T-cell (primary cell): ENCODE data around the gene ASXL3. TPM values are rescaled to one million over a fixed set of nuclear protein-coding genes. Genes with fewer than 3 reads are reported as not detected.

Source experiments
- ATAC-seq, 4 experiments: fragments of 200-7000 bp in 3 of 4; fragments of 150-1000 bp in 1 of 4; cut with Tn5 transposase; replicated peaks in 1 of 4; 1 replicate in 3 of 4; 2 replicates in 1 of 4; pipeline ENCODE4 v1.10.0; 2021; ENCODE audit warnings: moderate library complexity in 3 of 4, mild to moderate bottlenecking in 2 of 4, moderate number of reproducible peaks in 1 of 4
- CTCF ChIA-PET, 2 donors: fragments of 300-600 bp; sonication (Branson Sonifier 250); formaldehyde crosslinking; loops; one replicate each; lab custom pipeline; 2022; ENCODE audit warnings: antibody characterized with exemption in 2 of 2; lab: Charles Lee
- POLR2A ChIA-PET, 2 donors: fragments of 300-600 bp; sonication (Branson Sonifier 250); formaldehyde crosslinking; loops; one replicate each; lab custom pipeline; 2022; ENCODE audit warnings: antibody characterized with exemption in 2 of 2; lab: Charles Lee
- DNase-seq, 35 experiments: peaks; one replicate each; pipeline versions ENCODE4 v3.0.0 to v3.0.0-alpha.2; 2013 to 2023
- H3K27ac ChIP-seq: one replicate; pipeline ENCODE4 v1.5.1; 2013; ENCODE audit warnings: low read length
- H3K27me3 ChIP-seq, 2 experiments: replicated peaks in 1 of 2; 1 replicate in 1 of 2; 2 replicates in 1 of 2; pipeline versions ENCODE4 v1.6.1 to v1.7.0; 2013; ENCODE audit warnings: low read length in 1 of 2, mixed read lengths in 1 of 2; ENCODE audit not compliant: control insufficient read depth in 2 of 2, insufficient read depth in 2 of 2; ENCODE audit errors: extremely low read depth in 1 of 2
- H3K36me3 ChIP-seq, 2 donors: 1 replicate in 1 of 2; 2 replicates in 1 of 2; pipeline versions ENCODE4 v1.6.1 to v1.7.0; 2013; ENCODE audit warnings: low read length in 1 of 2; ENCODE audit not compliant: control insufficient read depth in 2 of 2, insufficient read depth in 1 of 2; ENCODE audit errors: extremely low read depth in 1 of 2
- H3K4me1 ChIP-seq, 2 experiments: 1 replicate in 1 of 2; 2 replicates in 1 of 2; pipeline versions ENCODE4 v1.6.1 to v1.7.0; 2013; ENCODE audit warnings: low read length in 2 of 2, mixed read lengths in 1 of 2; ENCODE audit not compliant: insufficient read depth in 2 of 2, control insufficient read depth in 1 of 2; ENCODE audit errors: extremely low read depth in 1 of 2
- H3K4me3 ChIP-seq, 2 donors: 1 replicate in 1 of 2; 2 replicates in 1 of 2; pipeline versions ENCODE4 v1.5.1 to v1.7.0; 2013; ENCODE audit warnings: mild to moderate bottlenecking in 2 of 2, low read length in 1 of 2, moderate library complexity in 1 of 2; ENCODE audit not compliant: control insufficient read depth in 1 of 2; ENCODE audit errors: extremely low read depth in 1 of 2
- H3K9me3 ChIP-seq: 2 replicates; pipeline ENCODE4 v1.7.0; 2013
- H3K27ac Mint-ChIP-seq, 2 donors: one replicate each; pipeline ENCODE4 v1.8.0; 2020 to 2021; ENCODE audit warnings: mild to moderate bottlenecking in 2 of 2, mixed read lengths in 2 of 2
- H3K27me3 Mint-ChIP-seq, 2 donors: one replicate each; pipeline ENCODE4 v1.8.0; 2021 to 2022; ENCODE audit warnings: mixed read lengths in 2 of 2
- H3K36me3 Mint-ChIP-seq: one replicate; pipeline ENCODE4 v1.8.0; 2021; ENCODE audit warnings: mixed read lengths
- H3K4me1 Mint-ChIP-seq, 3 donors: one replicate each; pipeline ENCODE4 v1.8.0; 2020 to 2022; ENCODE audit warnings: mixed read lengths in 3 of 3, mild to moderate bottlenecking in 1 of 3
- H3K4me3 Mint-ChIP-seq, 3 donors: one replicate each; pipeline ENCODE4 v1.8.0; 2020 to 2022; ENCODE audit warnings: mild to moderate bottlenecking in 3 of 3, mixed read lengths in 3 of 3, moderate library complexity in 3 of 3
- H3K9me3 Mint-ChIP-seq, 3 donors: one replicate each; pipeline ENCODE4 v1.8.0; 2020 to 2022; ENCODE audit warnings: mixed read lengths in 3 of 3
- WGBS: methylation state at CpG from one replicate; pipeline ENCODE4 v1.1.5; 2013; ENCODE audit warnings: missing lambda C conversion rate; ENCODE audit not compliant: insufficient coverage; 5-methylcytosine and 5-hydroxymethylcytosine counted together
- total RNA-seq, 35 experiments: library from RNA in 6 of 35; stranded (reverse) in 6 of 35; fragments of 120-200 nt in 1 of 35; gene quantifications; one replicate each; pipeline versions ENCODE4 v1.2.1 to v1.2.4 and lab custom pipeline; 2013 to 2026

ASXL3 gene
- total RNA-seq, 5 donors from 2014 or later (not counting 1 experiment from before 2014, with no cell fraction given), result not detected

- no peak for DNase-seq
- CTCF ChIA-PET, result no interaction called here
These were observed 134.7 kb downstream of the ASXL3 start for GRCh38 chr18:33712719-33713118.

DNA sequence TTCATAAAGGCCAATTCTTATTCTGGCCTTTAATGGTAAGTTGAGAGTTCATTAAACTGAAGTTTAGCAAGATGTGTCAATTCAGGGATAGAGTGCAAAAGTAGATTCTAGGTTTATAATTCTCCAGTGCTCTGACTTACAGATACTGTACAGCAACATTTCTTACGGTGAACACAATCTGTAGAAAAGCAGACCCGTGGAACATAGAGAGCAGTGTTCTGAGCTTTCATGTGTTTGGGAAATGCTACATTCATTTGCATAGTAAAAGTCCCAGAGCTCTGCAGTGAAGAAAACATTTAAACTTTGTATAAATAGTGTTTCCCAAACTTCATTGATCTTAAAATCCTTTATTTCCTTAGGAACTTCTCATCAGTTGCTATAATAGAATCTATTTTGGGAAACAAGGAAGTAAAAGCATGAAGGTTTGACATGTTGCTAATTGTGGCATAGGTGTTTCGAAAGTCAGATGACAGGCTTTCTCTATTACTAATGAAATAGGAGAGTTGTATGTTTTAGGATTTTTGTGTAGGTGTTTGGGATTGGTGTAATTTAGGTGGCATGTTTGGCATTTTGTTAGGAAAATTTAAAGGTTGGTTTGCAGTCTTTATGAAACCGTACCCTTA is 138.2 kb downstream of the ASXL3 start:
- DNase-seq, result no peak
- Histone ChIP-seq H3K9me3 (no peaks in the 10 kb centered on the region), H3K4me3 (no peak overlapping the region), H3K27me3 (no peaks in the 10 kb centered on the region), H3K36me3 (no peaks in the 10 kb centered on the region), H3K4me1 (no peaks in the 10 kb centered on the region), H3K27ac (no peak overlapping the region)
- Mint-ChIP-seq H3K4me1 (no peaks in the 10 kb centered on the region), H3K4me3 (no peak overlapping the region), H3K27me3 (no peaks in the 10 kb centered on the region), H3K36me3 (no peaks in the 10 kb centered on the region), H3K27ac (no peak overlapping the region), H3K9me3 (peaks cover 9 to 21% (median 16%) of the 10 kb centered on the region in 3 donors)
- POLR2A ChIA-PET, result no interaction called here
- CTCF ChIA-PET, result no interaction called here
- ATAC-seq, result no peak
- 72% methylated on average over 2 of the region's 4 CpGs for WGBS

More at GRCh38 chr18:33712719-33713118, 134.7 kb downstream of the ASXL3 start:
- Mint-ChIP-seq H3K36me3 (no peaks in the 10 kb centered on the region), H3K27me3 (no peaks in the 10 kb centered on the region), H3K9me3 (peaks cover 8 to 15% (median 12%) of the 10 kb centered on the region in 3 donors), H3K4me1 (no peaks in the 10 kb centered on the region), H3K27ac (no peak overlapping the region), H3K4me3 (no peak overlapping the region)
- POLR2A ChIA-PET, result no interaction called here
- WGBS, result 80% methylated on average over 1 of the region's 4 CpGs
- Histone ChIP-seq H3K9me3 (no peaks in the 10 kb centered on the region), H3K4me1 (no peaks in the 10 kb centered on the region), H3K27me3 (no peaks in the 10 kb centered on the region), H3K36me3 (no peaks in the 10 kb centered on the region), H3K4me3 (no peak overlapping the region), H3K27ac (no peak overlapping the region)
- ATAC-seq, result no peak

- Histone ChIP-seq H3K27ac (no peak overlapping the region), H3K9me3 (no peaks in the 10 kb centered on the region), H3K27me3 (no peaks in the 10 kb centered on the region), H3K4me3 (no peak overlapping the region), H3K4me1 (no peaks in the 10 kb centered on the region), H3K36me3 (no peaks in the 10 kb centered on the region)
- peaks cover 7 to 27% (median 21%) of the 10 kb centered on the region in 3 donors for H3K9me3 Mint-ChIP-seq
- H3K27ac Mint-ChIP-seq, result no peak overlapping the region
- ATAC-seq, result no peak
- H3K27me3 Mint-ChIP-seq, result no peaks in the 10 kb centered on the region
- no peaks in the 10 kb centered on the region for H3K36me3 Mint-ChIP-seq
- DNase-seq, result no peak
- H3K4me1 Mint-ChIP-seq, result no peaks in the 10 kb centered on the region
- no CpG with 5 or more reads among the region's 2 CpGs for WGBS
- H3K4me3 Mint-ChIP-seq, result no peak overlapping the region
- ChIA-PET POLR2A (no interaction called here), CTCF (no interaction called here)
These were observed 139.3 kb downstream of the ASXL3 start for GRCh38 chr18:33717339-33717738.

DNA sequence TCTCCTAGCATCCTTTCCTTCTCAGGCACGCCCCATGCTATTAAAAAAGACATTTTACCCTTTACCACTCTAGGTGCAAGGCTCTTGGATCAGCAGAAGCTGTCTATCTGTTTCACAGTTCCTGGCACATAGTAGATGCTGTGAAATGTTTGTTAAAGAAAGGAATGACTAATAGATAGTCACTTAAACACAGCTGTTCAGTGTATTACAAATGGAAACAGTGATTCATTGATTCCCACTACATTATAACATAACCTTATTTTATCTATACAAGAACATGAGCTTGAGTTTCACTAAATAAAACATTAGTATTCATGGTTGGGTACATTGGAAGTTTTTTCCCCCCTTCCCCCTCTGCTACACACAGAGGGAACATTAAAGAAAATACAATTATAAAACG is 142.1 kb downstream of the ASXL3 start:
- no peak for DNase-seq
- no peak overlapping the region for H3K27ac Mint-ChIP-seq
- H3K9me3 Mint-ChIP-seq, result peaks cover 2 to 20% (median 9%) of the 10 kb centered on the region in 3 donors
- Histone ChIP-seq H3K27ac (no peak overlapping the region), H3K36me3 (no peaks in the 10 kb centered on the region), H3K4me1 (no peaks in the 10 kb centered on the region), H3K9me3 (no peaks in the 10 kb centered on the region), H3K4me3 (no peak overlapping the region), H3K27me3 (no peaks in the 10 kb centered on the region)
- no peaks in the 10 kb centered on the region for H3K27me3 Mint-ChIP-seq
- WGBS, result no CpG with 5 or more reads among the region's 2 CpGs
- no peaks in the 10 kb centered on the region for H3K4me1 Mint-ChIP-seq
- no peaks in the 10 kb centered on the region for H3K36me3 Mint-ChIP-seq
- no peak for ATAC-seq
- ChIA-PET POLR2A (no interaction called here), CTCF (no interaction called here)
- no peak overlapping the region for H3K4me3 Mint-ChIP-seq

GRCh38 chr18:33729556-33729955 is 151.5 kb downstream of the ASXL3 start:
- ChIA-PET POLR2A (interaction anchor here in 1 of 2 donors (0.6 kb wide), 1 partner anchor 24 kb away, joined by 4 read pairs; no protein-coding TSS in a partner anchor), CTCF (interaction anchor here in 1 of 2 donors (0.5 kb wide), 1 partner anchor 19 kb away, joined by 4 read pairs; no protein-coding TSS in a partner anchor)
- no peak for ATAC-seq
- Mint-ChIP-seq H3K27me3 (no peaks in the 10 kb centered on the region), H3K4me1 (no peaks in the 10 kb centered on the region), H3K36me3 (no peaks in the 10 kb centered on the region), H3K27ac (no peak overlapping the region), H3K9me3 (peaks cover 0 to 14% (median 9%) of the 10 kb centered on the region in 3 donors), H3K4me3 (no peak overlapping the region)
- WGBS, result no CpG with 5 or more reads among the region's 4 CpGs
- Histone ChIP-seq H3K27ac (no peak overlapping the region), H3K9me3 (no peaks in the 10 kb centered on the region), H3K4me3 (no peak overlapping the region), H3K36me3 (no peaks in the 10 kb centered on the region), H3K27me3 (no peaks in the 10 kb centered on the region), H3K4me1 (no peaks in the 10 kb centered on the region)
- no peak for DNase-seq

DNA sequence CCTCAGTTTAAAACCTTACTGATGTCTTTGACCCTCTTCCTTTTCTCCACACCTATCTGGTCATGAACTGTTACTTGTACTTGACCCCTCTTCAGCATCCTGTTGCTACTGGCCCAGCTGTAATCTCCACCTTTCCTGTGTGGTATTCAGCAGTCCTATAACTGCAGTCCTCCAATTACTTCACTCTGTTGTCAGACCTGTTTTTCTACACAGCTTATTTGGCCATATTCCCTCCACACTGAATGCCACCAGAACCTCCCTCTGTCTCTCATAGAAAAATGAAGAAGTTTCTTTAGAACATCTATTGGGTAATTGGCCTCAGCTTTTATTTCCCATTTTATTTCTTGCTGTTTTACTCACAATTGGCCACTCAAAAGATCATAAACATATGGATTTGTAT is 155.4 kb downstream of the ASXL3 start:
- ChIA-PET CTCF (no interaction called here), POLR2A (no interaction called here)
- Mint-ChIP-seq H3K36me3 (no peaks in the 10 kb centered on the region), H3K4me1 (no peaks in the 10 kb centered on the region), H3K9me3 (peaks cover 7 to 17% (median 16%) of the 10 kb centered on the region in 3 donors), H3K27ac (no peak overlapping the region), H3K4me3 (no peak overlapping the region), H3K27me3 (no peaks in the 10 kb centered on the region)
- Histone ChIP-seq H3K9me3 (no peaks in the 10 kb centered on the region), H3K4me1 (no peaks in the 10 kb centered on the region), H3K27ac (no peak overlapping the region), H3K27me3 (no peaks in the 10 kb centered on the region), H3K36me3 (no peaks in the 10 kb centered on the region), H3K4me3 (no peak overlapping the region)
- no peak for DNase-seq
- no peak for ATAC-seq
